HG03558 (cell line): Measurements from ENCODE around the gene MAK.
"Not testable (repeated sequence)": the region's sequence is repeated elsewhere in the genome, so short reads cannot be mapped to it uniquely, and the experiment has no call there.

Source experiments
- ATAC-seq: cut with Tn5 transposase; IDR thresholded peaks from one replicate; pipeline ENCODE4 v1.9.1; 2021; ENCODE audit warnings: moderate number of reproducible peaks; ENCODE audit not compliant: unreplicated experiment; ENCODE audit errors: extremely low read depth

The MAK gene

GRCh38 chr6:10793035-10793434, 45.3 kb downstream of the MAK start:
- no peak for ATAC-seq

GRCh38 chr6:10792101-10792500, 46.2 kb downstream of the MAK start:
- no peak for ATAC-seq

DNA sequence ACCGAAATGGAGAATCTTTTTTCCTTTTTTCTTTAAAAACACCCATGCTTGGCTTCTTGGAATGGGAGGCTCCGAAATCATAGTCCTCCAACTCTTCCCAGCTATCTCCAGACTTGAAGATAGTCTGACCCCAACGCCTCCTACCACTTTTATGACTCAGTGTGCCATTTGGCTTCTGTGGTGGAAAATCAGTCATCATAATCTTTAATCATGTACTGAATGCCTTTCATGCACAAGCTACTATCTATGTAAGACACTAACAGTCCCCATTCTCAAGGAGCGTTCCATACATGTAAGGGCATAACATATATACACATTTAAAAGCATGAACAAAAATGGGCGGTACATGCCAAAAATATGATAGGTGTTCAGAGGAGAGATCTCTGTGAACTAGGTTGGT, 46.7 kb downstream of the MAK start:
- ATAC-seq: no peak

- ATAC-seq: no peak
Observed at GRCh38 chr6:10779076-10779475, 59.3 kb downstream of the MAK start.

DNA sequence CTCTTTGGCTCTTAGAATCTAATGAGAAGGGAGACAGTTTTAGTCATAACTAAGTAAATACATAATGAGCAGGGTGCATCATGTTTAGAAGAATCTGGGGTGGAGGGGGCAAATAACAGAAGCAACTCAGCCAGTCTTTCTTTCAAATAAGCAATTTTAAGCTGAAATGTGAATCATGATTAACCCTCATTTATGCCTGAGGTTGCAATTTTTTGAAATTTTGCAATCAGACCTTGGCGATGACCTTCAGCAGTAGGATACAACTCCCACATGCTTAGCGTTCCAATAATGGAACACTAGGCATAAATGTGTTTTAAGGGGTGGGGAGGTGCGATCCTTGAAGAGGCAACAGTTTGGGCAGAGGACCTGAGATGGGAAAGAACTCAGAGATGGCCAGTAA, 60.1 kb downstream of the MAK start:
- no peak for ATAC-seq

DNA sequence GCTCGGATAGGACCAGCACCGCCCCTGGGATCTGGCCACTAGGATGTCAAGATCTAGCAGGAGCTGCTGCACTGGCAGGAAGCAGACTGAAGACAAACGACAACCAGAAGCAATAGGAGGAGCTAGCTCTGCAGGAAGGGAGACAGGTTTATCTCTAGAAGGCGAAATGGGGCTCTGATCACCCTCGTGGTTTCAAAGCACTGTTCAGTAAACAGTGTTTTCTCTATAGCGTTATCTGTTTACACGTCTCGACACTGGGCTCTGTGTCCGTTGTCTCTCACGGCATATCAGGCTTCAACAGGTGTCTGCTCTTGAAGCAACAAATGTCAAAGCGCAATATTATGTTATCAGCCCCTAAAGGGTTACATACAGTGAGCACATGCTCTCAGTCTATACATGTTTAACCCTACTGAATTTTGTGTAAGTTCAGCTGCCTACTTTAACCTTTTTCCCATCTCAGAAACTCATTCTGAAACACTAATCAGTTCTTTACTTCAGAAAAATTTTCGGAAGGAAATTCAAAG, 66.9 kb downstream of the MAK start:
- no peak for ATAC-seq

GRCh38 chr6:10769419-10769818, 68.9 kb downstream of the MAK start:
- no peak for ATAC-seq

- ATAC-seq: no peak
Observed at GRCh38 chr6:10763006-10763405, 75.3 kb downstream of the MAK start.

- no peak for ATAC-seq
Observed at GRCh38 chr6:10759884-10760329, 78.4 kb downstream of the MAK start.

DNA sequence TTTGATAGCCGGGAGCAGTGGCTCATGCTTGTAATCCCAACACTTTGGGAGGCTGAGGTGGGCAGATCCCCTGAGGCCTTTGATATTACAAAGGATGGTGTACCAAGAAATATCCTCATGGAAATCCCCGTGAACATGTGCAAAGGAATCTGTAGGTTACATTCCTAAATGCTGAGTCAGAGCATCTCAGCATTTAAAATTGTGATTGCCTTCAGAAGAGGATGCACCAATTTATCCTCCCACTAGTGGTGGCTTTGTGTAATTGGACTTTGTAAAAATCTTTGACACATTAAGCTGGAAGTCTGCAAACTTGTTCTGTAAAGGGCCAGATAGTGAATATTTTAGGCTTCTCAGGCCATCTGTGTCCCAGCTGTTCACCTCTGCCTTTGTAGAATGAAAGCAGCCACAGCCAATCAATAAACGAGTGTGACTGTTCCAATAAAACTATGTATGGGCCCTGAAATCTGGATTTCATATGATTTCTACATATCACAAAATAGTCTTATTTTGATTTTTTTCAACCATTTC, 79.0 kb downstream of the MAK start:
- ATAC-seq: no peak

GRCh38 chr6:10756085-10756484, 82.3 kb downstream of the MAK start:
- no peak for ATAC-seq

DNA sequence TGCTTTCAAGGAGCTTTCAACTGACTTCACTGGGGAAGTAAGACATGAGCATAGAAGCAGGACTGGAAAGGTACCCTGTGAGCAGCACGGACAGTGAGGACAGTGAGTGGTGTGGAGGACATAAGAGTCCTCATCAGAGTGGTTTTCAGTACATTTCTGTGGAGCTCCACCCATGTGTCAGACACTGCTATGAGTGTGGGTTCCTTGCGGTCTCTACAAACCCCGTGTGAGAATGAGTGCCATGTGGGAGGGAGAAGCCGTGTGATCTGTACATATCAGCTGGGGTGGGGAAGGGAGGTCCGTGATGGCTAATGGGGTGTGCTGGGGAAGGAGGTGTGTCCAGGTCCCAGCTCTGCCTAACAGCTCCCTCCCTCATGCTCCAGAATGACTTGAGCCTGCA, 86.6 kb downstream of the MAK start:
- not testable (repeated sequence) for ATAC-seq

- not testable (repeated sequence) for ATAC-seq
Observed at GRCh38 chr6:10750568-10750967, 87.8 kb downstream of the MAK start.

GRCh38 chr6:10749734-10750133, 88.6 kb downstream of the MAK start:
- ATAC-seq: no peak

DNA sequence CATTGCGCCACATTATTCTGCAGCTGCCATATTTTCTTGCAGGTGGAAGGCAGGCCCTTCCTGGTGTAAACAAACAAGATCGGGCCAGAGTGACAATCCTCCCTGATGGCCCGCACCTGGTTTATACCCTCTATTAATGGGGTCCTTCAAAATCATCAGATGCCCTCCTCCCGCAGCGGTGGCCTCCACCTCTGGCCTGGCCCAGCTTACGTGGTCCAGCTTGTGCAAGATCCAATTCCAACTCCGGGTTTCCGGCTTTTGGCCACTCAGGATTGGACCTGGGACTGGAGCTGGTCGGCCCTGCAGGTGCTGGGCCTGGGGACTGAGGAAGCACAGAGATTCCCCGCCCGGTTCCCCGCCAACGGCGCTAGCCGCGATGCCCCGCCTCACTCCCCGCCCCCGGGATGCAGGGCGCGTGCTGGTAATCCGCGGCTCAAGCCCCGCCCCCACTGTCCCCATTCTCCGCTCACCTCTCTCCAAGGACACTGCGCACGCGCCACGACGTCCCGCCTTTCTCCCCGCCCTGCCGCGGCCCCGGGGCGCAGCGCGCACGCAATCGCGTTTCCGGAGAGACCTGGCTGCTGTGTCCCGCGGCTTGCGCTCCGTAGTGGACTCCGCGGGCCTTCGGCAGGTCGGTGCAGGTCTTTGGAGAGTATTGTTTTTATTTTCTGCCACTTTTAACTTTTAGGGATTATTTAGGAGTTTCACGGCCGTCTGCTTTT, 90.9 kb downstream of the MAK start, which contains the start of gene TMEM14B:
TSS of gene TMEM14B (plus strand) at position 555 of the 722 bp plus-strand sequence. CDS start 1,441 bp downstream, outside the sequence.
- peak; percentile 90 for ATAC-seq

- no peak for ATAC-seq
Observed at GRCh38 chr6:10746915-10747250, 91.5 kb downstream of the MAK start.

GRCh38 chr6:10745116-10745515, 93.2 kb downstream of the MAK start:
- no peak for ATAC-seq

- no peak for ATAC-seq
Observed at GRCh38 chr6:10743515-10743914, 94.8 kb downstream of the MAK start.

DNA sequence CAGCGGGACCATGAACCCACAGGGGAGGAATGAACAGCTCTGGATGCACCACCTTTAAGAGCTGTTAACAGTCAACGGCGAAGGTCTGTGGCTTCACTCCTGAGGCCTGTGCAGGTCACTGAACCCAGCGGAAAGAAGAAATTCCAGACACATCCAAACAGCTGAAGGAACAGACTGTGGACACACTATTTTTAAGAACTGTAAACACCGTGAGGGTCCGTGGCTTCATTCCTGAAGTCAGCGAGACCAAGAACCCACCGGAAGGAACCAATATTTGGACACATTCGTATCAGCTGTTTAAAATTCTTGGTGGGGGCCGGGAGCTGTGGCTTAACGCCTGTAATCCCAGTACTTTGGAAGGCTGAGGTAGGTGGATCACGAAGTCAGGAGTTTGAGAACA, 96.1 kb downstream of the MAK start:
- ATAC-seq: no peak

GRCh38 chr6:10741643-10742042, 96.7 kb downstream of the MAK start:
- ATAC-seq: not testable (repeated sequence)

DNA sequence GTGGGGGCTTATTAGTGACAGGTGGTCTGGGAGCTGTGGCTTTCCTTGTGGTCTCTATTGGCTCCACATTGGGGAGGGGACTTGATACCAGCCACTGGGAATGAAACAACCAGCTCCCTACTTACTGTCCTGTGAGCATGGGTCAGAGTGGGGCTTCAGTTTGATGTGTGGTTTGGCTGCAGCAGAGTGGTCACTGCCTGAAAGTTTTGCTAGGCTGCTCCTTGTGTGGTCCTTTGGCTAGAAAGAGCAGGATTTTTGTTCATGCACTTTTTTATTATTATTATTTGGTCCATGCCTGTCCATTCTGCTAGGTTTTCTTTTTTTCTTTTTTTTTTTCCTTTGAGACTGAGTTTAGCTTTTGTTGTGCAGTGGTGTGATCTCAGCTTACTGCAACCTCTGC, 98.3 kb downstream of the MAK start:
- no peak for ATAC-seq

DNA sequence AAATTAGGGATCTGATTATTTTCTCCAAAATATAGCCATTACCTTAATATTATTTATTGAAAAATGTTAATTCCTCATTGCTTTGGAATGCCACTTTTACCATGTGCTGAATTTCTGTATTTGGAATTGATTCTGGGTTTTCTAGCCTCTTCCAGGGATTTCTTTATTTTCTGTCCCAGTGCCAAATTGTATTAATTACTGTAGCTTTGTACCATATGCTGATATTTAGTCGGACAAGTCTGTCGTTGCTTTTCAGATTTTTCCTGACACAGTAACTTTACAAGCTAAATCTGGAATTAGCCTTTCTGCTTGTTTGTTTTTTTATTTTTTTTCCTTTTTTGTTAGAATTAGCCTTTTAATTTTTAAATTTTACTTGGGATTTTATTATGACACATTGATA, 101.6 kb downstream of the MAK start:
- no peak for ATAC-seq
